ENCODE data around the gene AMDHD2. TPM values are rescaled to one million over a fixed set of nuclear protein-coding genes. Genes with fewer than 3 reads are reported as not detected.

The AMDHD2 gene
- total RNA-seq, 1 donor from 2014 or later = 25.5 TPM

MicroRNAs within 50 kb of the gene (microRNA counts, 767-probe panel; counts per million panel counts)
- microRNA hsa-miR-3178 = 238 to 261 counts per million in 2 donors

Small RNA genes lying within 50 kb of the gene (microRNA-seq; reads per million reads assigned to microRNA genes)
- gene MIR3178 (ENCODE audit: borderline number of aligned reads, borderline replicate concordance) = not detected

Small RNA genes lying within 50 kb of the gene (small RNA-seq; reads per million reads assigned to genes)
- not detected for gene AC093525.1
- not detected for gene MIR3178

Other genes with a start within 250 kb of the AMDHD2 start
- 5.4 TPM for gene ABCA3, start 179.6 kb upstream of the AMDHD2 start, total RNA-seq
- 2.5 TPM for gene CCNF, start 90.9 kb upstream of the AMDHD2 start, total RNA-seq
- 2.5 TPM for gene TEDC2, start 60.3 kb upstream of the AMDHD2 start, total RNA-seq
- not detected for gene NTN3, start 49.1 kb upstream of the AMDHD2 start, total RNA-seq
- 9.6 TPM for gene TBC1D24, start 45.2 kb upstream of the AMDHD2 start, total RNA-seq
- 133 TPM for gene ATP6V0C, start 6.4 kb upstream of the AMDHD2 start, total RNA-seq
- not detected for gene CEMP1, start 11.0 kb downstream of the AMDHD2 start, total RNA-seq
- gene PDPK1, start 17.6 kb downstream of the AMDHD2 start, total RNA-seq = 29.2 TPM
- 19.4 TPM for gene KCTD5, start 162.2 kb downstream of the AMDHD2 start, total RNA-seq
- gene PRSS27, start 199.9 kb downstream of the AMDHD2 start, total RNA-seq = 61.6 TPM
- 534 TPM for gene SRRM2, start 232.3 kb downstream of the AMDHD2 start, total RNA-seq